Right lobe of liver (tissue), 4 donors: ENCODE data around the gene NT5DC4.

Experiments
- POLR2A ChIP-seq: fragments of 450-650 bp; IDR thresholded peaks from one replicate; pipeline ENCODE4 v1.6.1; 2017; ENCODE audit warnings: antibody characterized with exemption, mild to moderate bottlenecking
- TF ChIP-seq, protein P1 (sequence below), 4 donors: fragments of 200-600 bp in 3 of 4; fragments of 450-650 bp in 1 of 4; IDR thresholded peaks; one replicate each; pipeline versions ENCODE4 v1.5.1 to v1.8.0; 2016 to 2022; ENCODE audit warnings: antibody characterized with exemption in 4 of 4, mild to moderate bottlenecking in 2 of 4
- donor health status: DM: no; HTN: no; CAD: no.
- donor health status: DM: no; HTN: no; CAD: no.
- donor health status: DM: no; HTN: yes; CAD: no.

DNA sequence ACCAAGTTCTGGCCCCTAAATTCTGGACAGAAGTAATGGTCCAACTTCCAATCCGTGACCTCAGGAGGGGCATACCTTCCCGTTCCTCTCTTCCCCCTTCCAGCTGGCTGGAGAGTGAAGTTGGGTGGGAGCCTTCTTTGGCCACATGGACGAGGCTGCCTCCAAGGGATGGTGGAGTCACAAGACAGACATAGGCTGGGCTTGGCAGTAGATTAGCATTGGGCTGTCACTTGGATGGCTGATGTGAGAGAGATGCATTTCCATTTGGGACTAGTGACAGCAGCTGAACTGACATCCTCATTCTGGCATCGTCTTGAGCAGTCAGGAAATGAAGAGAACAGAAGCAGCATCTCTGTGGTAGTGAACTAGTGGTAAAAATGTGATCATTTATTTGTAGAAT lies 12.6 kb downstream of the NT5DC4 start:
- TF ChIP-seq, protein P1, sequence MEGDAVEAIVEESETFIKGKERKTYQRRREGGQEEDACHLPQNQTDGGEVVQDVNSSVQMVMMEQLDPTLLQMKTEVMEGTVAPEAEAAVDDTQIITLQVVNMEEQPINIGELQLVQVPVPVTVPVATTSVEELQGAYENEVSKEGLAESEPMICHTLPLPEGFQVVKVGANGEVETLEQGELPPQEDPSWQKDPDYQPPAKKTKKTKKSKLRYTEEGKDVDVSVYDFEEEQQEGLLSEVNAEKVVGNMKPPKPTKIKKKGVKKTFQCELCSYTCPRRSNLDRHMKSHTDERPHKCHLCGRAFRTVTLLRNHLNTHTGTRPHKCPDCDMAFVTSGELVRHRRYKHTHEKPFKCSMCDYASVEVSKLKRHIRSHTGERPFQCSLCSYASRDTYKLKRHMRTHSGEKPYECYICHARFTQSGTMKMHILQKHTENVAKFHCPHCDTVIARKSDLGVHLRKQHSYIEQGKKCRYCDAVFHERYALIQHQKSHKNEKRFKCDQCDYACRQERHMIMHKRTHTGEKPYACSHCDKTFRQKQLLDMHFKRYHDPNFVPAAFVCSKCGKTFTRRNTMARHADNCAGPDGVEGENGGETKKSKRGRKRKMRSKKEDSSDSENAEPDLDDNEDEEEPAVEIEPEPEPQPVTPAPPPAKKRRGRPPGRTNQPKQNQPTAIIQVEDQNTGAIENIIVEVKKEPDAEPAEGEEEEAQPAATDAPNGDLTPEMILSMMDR (IDR thresholded peaks at IDR 0.05): no peak
- TF ChIP-seq POLR2A: no peak
